ENCODE data around the gene ABCC6.

GRCh38 chr16:16121185-16121727 is 102.0 kb downstream of the ABCC6 start:
- TF ChIP-seq ZBTB26 (tag by site-specific recombination; optimal IDR thresholded peaks at IDR 0.05) (no peak), TCF7L2 (IDR thresholded peaks at IDR 0.05; ENCODE audit: borderline replicate concordance, low read depth, low read length) (no peak), ZNF48 (tag by site-specific recombination; IDR thresholded peaks at IDR 0.05) (no peak), CTCF (tag by site-specific recombination; IDR thresholded peaks at IDR 0.05) (no peak), ZNF274 (IDR thresholded peaks at IDR 0.05; ENCODE audit: low read length) (no peak), ZNF274 (tag by site-specific recombination; IDR thresholded peaks at IDR 0.05; ENCODE audit: borderline replicate concordance) (no peak), KLF1 (tag by site-specific recombination; IDR thresholded peaks at IDR 0.05) (no peak), ZNF654 (tag by site-specific recombination; IDR thresholded peaks at IDR 0.05; ENCODE audit: low read depth) (no peak), PRDM10 (tag by site-specific recombination; IDR thresholded peaks at IDR 0.05) (no peak), ZNF580 (tag by site-specific recombination; IDR thresholded peaks at IDR 0.05) (no peak), ZNF558 (tag by site-specific recombination; IDR thresholded peaks at IDR 0.05) (no peak), REST (tag by site-specific recombination; IDR thresholded peaks at IDR 0.05) (no peak)
